CD4-positive, alpha-beta T cell (primary cell): Measurements from ENCODE around the gene LRPAP1. TPM values are rescaled to one million over a fixed set of nuclear protein-coding genes. Genes with fewer than 3 reads are reported as not detected.

Source experiments
- ATAC-seq: fragments of 200-7000 bp; cut with Tn5 transposase; one replicate; pipeline ENCODE4 v1.10.0; 2022; ENCODE audit warnings: mild to moderate bottlenecking; ENCODE audit not compliant: poor library complexity
- CTCF ChIA-PET: fragments of 350-600 bp; sonication (Branson Sonifier 250); formaldehyde crosslinking; loops from one replicate; lab custom pipeline; 2021; ENCODE audit warnings: antibody characterized with exemption, inconsistent platforms; lab: Charles Lee
- POLR2A ChIA-PET: fragments of 350-600 bp; sonication (Branson Sonifier 250); formaldehyde crosslinking; loops from one replicate; lab custom pipeline; 2021; ENCODE audit warnings: antibody characterized with exemption, inconsistent platforms; lab: Charles Lee
- DNase-seq, 14 experiments: peaks; one replicate each; pipeline ENCODE4 v3.0.0-alpha.2; 2013 to 2020; ENCODE audit warnings: mixed read lengths in 2 of 14
- H3K27ac ChIP-seq, 2 donors: one replicate each; pipeline versions ENCODE4 v1.5.1 to v1.7.0; 2013; ENCODE audit warnings: low read length in 2 of 2, low read depth in 1 of 2, mild to moderate bottlenecking in 1 of 2
- H3K27me3 ChIP-seq, 2 experiments: 1 replicate in 1 of 2; 2 replicates in 1 of 2; pipeline versions ENCODE4 v1.6.1 to v1.7.0; 2013; ENCODE audit warnings: low read length in 2 of 2, control low read depth in 1 of 2, mild to moderate bottlenecking in 1 of 2, moderate library complexity in 1 of 2; ENCODE audit not compliant: insufficient read depth in 2 of 2, control insufficient read depth in 1 of 2
- H3K36me3 ChIP-seq: one replicate; pipeline ENCODE4 v1.6.1; 2013; ENCODE audit warnings: low read length, control low read depth; ENCODE audit not compliant: insufficient read depth
- H3K4me1 ChIP-seq: one replicate; pipeline ENCODE4 v1.6.1; 2013; ENCODE audit warnings: low read length, control low read depth; ENCODE audit not compliant: insufficient read depth
- H3K4me3 ChIP-seq: one replicate; pipeline ENCODE4 v1.5.1; 2013; ENCODE audit warnings: mild to moderate bottlenecking, low read length, moderate library complexity
- H3K9me3 ChIP-seq, 2 experiments: 1 replicate in 1 of 2; 2 replicates in 1 of 2; pipeline versions ENCODE4 v1.6.1 to v1.7.0; 2013; ENCODE audit warnings: low read length in 2 of 2, mild to moderate bottlenecking in 2 of 2, control low read depth in 1 of 2, moderate library complexity in 1 of 2; ENCODE audit not compliant: control insufficient read depth in 1 of 2, insufficient read depth in 1 of 2
- H3K27ac Mint-ChIP-seq: one replicate; pipeline ENCODE4 v1.8.0; 2020; ENCODE audit warnings: mixed read lengths
- H3K27me3 Mint-ChIP-seq: one replicate; pipeline ENCODE4 v1.8.0; 2021; ENCODE audit warnings: mixed read lengths
- H3K36me3 Mint-ChIP-seq: one replicate; pipeline ENCODE4 v1.8.0; 2021; ENCODE audit warnings: low read depth, mixed read lengths
- H3K4me1 Mint-ChIP-seq: one replicate; pipeline ENCODE4 v1.8.0; 2021; ENCODE audit warnings: low read depth, mixed read lengths
- H3K4me3 Mint-ChIP-seq: one replicate; pipeline ENCODE4 v1.8.0; 2020; ENCODE audit warnings: mild to moderate bottlenecking, mixed read lengths
- H3K9me3 Mint-ChIP-seq: one replicate; pipeline ENCODE4 v1.8.0; 2020; ENCODE audit warnings: mixed read lengths
- intact Hi-C, 2 experiments: fragments of 100-400 bp; cut with DNase I in 1 of 2; cut with micrococcal nuclease in 1 of 2; formaldehyde crosslinking; loops; one replicate each; pipeline versions ENCODE4 v1.15.1 to v1.9.0; 2023 to 2025; cut with DNase I, micrococcal nuclease
- total RNA-seq, 174 experiments: library from RNA in 2 of 174; stranded (reverse) in 2 of 174; gene quantifications; one replicate each; pipeline ENCODE4 v1.2.3 and lab custom pipeline; 2021 to 2026
- TF ChIP-seq, protein P1 (sequence below): fragments of 200-600 bp; IDR thresholded peaks from one replicate; pipeline ENCODE4 v1.8.0; 2022; ENCODE audit warnings: antibody characterized with exemption, mild to moderate bottlenecking

The LRPAP1 gene
- total RNA-seq, 2 experiments from 2014 or later, result 84.2 to 88.0 TPM

DNA sequence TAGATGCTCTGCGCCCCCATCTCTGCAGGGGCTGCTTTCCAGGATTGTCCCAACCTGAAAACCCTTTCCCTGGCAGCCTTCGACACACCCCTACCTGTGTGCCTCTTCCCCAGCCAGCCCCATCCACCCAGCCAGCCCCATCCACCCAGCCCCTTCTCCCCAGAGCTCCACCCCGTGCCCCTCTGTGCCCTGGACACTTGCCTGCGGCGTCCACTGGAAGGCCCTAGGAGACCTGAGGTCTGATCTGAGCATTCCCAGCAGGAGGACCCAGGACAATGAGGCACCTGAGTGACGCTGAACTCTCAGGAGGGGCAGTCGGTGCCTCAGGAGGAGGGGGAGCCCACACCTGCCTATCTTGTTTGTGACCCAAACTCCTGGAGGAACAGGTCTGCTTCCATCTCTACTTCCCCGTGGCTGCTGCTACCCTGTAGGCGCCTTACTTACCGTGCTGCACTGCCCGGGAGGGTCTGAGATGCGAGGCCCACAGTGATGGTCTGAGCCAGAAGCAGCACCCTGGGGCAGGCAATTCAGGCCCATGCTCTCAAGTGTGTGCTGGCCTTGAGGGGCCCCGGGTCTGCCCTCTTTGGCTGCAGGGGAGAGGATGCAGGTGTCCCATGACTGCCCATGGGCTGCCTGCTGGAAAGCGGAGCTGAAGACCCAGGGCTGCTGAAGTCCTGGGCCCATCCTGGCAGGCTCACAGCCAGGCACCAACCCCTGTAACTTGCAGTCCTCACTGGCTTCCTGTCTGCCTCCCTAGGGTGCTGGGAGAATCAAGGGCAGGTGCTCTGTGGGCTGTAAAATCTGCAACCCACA, 4.9 kb downstream of the LRPAP1 start:
- peak in 1 of 14 experiments; percentile 6 for DNase-seq
- no peak overlapping the region for H3K4me3 Mint-ChIP-seq
- H3K27me3 ChIP-seq, result no peaks in the 10 kb centered on the region
- no peaks in the 10 kb centered on the region for H3K27me3 Mint-ChIP-seq
- no peak overlapping the region for H3K4me3 ChIP-seq
- no peaks in the 10 kb centered on the region for H3K9me3 Mint-ChIP-seq
- H3K27ac Mint-ChIP-seq, result no peak overlapping the region
- intact Hi-C loops, result no loop called here
- peaks cover 60% of the 10 kb centered on the region for H3K36me3 ChIP-seq
- ATAC-seq, result no peak
- ChIA-PET POLR2A (no interaction called here), CTCF (no interaction called here)
- H3K9me3 ChIP-seq, result no peaks in the 10 kb centered on the region
- TF ChIP-seq, protein P1, sequence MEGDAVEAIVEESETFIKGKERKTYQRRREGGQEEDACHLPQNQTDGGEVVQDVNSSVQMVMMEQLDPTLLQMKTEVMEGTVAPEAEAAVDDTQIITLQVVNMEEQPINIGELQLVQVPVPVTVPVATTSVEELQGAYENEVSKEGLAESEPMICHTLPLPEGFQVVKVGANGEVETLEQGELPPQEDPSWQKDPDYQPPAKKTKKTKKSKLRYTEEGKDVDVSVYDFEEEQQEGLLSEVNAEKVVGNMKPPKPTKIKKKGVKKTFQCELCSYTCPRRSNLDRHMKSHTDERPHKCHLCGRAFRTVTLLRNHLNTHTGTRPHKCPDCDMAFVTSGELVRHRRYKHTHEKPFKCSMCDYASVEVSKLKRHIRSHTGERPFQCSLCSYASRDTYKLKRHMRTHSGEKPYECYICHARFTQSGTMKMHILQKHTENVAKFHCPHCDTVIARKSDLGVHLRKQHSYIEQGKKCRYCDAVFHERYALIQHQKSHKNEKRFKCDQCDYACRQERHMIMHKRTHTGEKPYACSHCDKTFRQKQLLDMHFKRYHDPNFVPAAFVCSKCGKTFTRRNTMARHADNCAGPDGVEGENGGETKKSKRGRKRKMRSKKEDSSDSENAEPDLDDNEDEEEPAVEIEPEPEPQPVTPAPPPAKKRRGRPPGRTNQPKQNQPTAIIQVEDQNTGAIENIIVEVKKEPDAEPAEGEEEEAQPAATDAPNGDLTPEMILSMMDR, result no peak
- H3K4me1 ChIP-seq, result peaks cover 47% of the 10 kb centered on the region
- peaks cover 65% of the 10 kb centered on the region for H3K36me3 Mint-ChIP-seq
- H3K27ac ChIP-seq, result no peak overlapping the region
- peaks cover 43% of the 10 kb centered on the region for H3K4me1 Mint-ChIP-seq

GRCh38 chr4:3526456-3526855, 5.8 kb downstream of the LRPAP1 start:
- Mint-ChIP-seq H3K4me1 (peaks cover 34% of the 10 kb centered on the region), H3K4me3 (no peak overlapping the region), H3K36me3 (peaks cover 61% of the 10 kb centered on the region), H3K27me3 (no peaks in the 10 kb centered on the region), H3K9me3 (no peaks in the 10 kb centered on the region), H3K27ac (no peak overlapping the region)
- ATAC-seq, result no peak
- H3K27ac ChIP-seq, result no peak overlapping the region
- no peak overlapping the region for H3K4me3 ChIP-seq
- ChIA-PET POLR2A (no interaction called here), CTCF (no interaction called here)
- DNase-seq, result no peak
- no peaks in the 10 kb centered on the region for H3K27me3 ChIP-seq
- TF ChIP-seq, protein P1, result no peak
- H3K4me1 ChIP-seq, result peaks cover 42% of the 10 kb centered on the region
- peaks cover 67% of the 10 kb centered on the region for H3K36me3 ChIP-seq
- intact Hi-C loops, result no loop called here
- no peaks in the 10 kb centered on the region for H3K9me3 ChIP-seq

- Mint-ChIP-seq H3K27ac (no peak overlapping the region), H3K36me3 (peaks cover 64% of the 10 kb centered on the region), H3K4me1 (peaks cover 28% of the 10 kb centered on the region), H3K9me3 (no peaks in the 10 kb centered on the region), H3K4me3 (no peak overlapping the region), H3K27me3 (no peaks in the 10 kb centered on the region)
- no peak for ATAC-seq
- peaks cover 74% of the 10 kb centered on the region for H3K36me3 ChIP-seq
- TF ChIP-seq, protein P1, result no peak
- H3K4me3 ChIP-seq, result no peak overlapping the region
- H3K27me3 ChIP-seq, result no peaks in the 10 kb centered on the region
- H3K27ac ChIP-seq, result no peak overlapping the region
- ChIA-PET POLR2A (no interaction called here), CTCF (no interaction called here)
- peak in 1 of 14 experiments; percentile 10 for DNase-seq
- peaks cover 35% of the 10 kb centered on the region for H3K4me1 ChIP-seq
- intact Hi-C loops, result no loop called here
- no peaks in the 10 kb centered on the region for H3K9me3 ChIP-seq
These were observed 6.4 kb downstream of the LRPAP1 start for GRCh38 chr4:3525532-3526430.
